ENCODE measurements around the gene EHMT2.
A peak's percentile ranks its signal among the peaks of the same experiment; 100 is the strongest.
"Not testable (repeated sequence)": the region's sequence is repeated elsewhere in the genome, so short reads cannot be mapped to it uniquely, and the experiment has no call there.

EHMT2 gene

GRCh38 chr6:31870385-31870921 is 27.0 kb downstream of the EHMT2 start:
- DNase-seq (ENCODE audit: low read depth in 2 of 2), result no peak

GRCh38 chr6:31869343-31869742 is 28.2 kb downstream of the EHMT2 start:
- DNase-seq (ENCODE audit: low read depth in 2 of 2), result no peak

- DNase-seq (ENCODE audit: low read depth in 2 of 2), result not testable (repeated sequence)
These were observed 28.9 kb downstream of the EHMT2 start for GRCh38 chr6:31868658-31868971.

- no peak for DNase-seq (ENCODE audit: low read depth in 2 of 2)
These were observed 32.0 kb downstream of the EHMT2 start for GRCh38 chr6:31865205-31866118.

- no peak for DNase-seq (ENCODE audit: low read depth in 2 of 2)
These were observed 32.7 kb downstream of the EHMT2 start for GRCh38 chr6:31864818-31865204.

- not testable (repeated sequence) for DNase-seq (ENCODE audit: low read depth in 2 of 2)
These were observed 33.4 kb downstream of the EHMT2 start for GRCh38 chr6:31864123-31864562.

- DNase-seq (ENCODE audit: low read depth in 2 of 2), result peak; percentile 99 to 100
These were observed 34.9 kb downstream of the EHMT2 start, which contains the start of gene NEU1 for GRCh38 chr6:31862344-31863235. NEU1 (minus strand) TSS chr6:31862821; CDS start chr6:31862776, 45 bp downstream.

GRCh38 chr6:31861919-31862343 is 35.6 kb downstream of the EHMT2 start:
- no peak for DNase-seq (ENCODE audit: low read depth in 2 of 2)

- no peak for DNase-seq (ENCODE audit: low read depth in 2 of 2)
These were observed 36.3 kb downstream of the EHMT2 start for GRCh38 chr6:31861150-31861549.

- no peak for DNase-seq (ENCODE audit: low read depth in 2 of 2)
These were observed 37.1 kb downstream of the EHMT2 start for GRCh38 chr6:31860349-31860748.

GRCh38 chr6:31859923-31860322 is 37.6 kb downstream of the EHMT2 start:
- no peak for DNase-seq (ENCODE audit: low read depth in 2 of 2)

- no peak for DNase-seq (ENCODE audit: low read depth in 2 of 2)
These were observed 38.8 kb downstream of the EHMT2 start for GRCh38 chr6:31858707-31859106.

- DNase-seq (ENCODE audit: low read depth in 2 of 2), result not testable (repeated sequence)
These were observed 39.7 kb downstream of the EHMT2 start for GRCh38 chr6:31857774-31858173.

GRCh38 chr6:31851980-31852718 is 45.3 kb downstream of the EHMT2 start:
- DNase-seq (ENCODE audit: low read depth in 2 of 2), result not testable (repeated sequence)

- DNase-seq (ENCODE audit: low read depth in 2 of 2), result no peak
These were observed 46.0 kb downstream of the EHMT2 start for GRCh38 chr6:31851485-31851832.

- DNase-seq (ENCODE audit: low read depth in 2 of 2), result no peak
These were observed 46.6 kb downstream of the EHMT2 start for GRCh38 chr6:31850765-31851484.

- DNase-seq (ENCODE audit: low read depth in 2 of 2), result no peak
These were observed 50.1 kb downstream of the EHMT2 start for GRCh38 chr6:31847276-31847978.

- no peak for DNase-seq (ENCODE audit: low read depth in 2 of 2)
These were observed 53.0 kb downstream of the EHMT2 start for GRCh38 chr6:31844507-31844906.

GRCh38 chr6:31842053-31842452 is 55.4 kb downstream of the EHMT2 start:
- DNase-seq (ENCODE audit: low read depth in 2 of 2), result no peak

- DNase-seq (ENCODE audit: low read depth in 2 of 2), result not testable (repeated sequence)
These were observed 57.7 kb downstream of the EHMT2 start for GRCh38 chr6:31839779-31840126.

Measured in stimulated activated CD4-positive, alpha-beta T cell treated with anti-CD3 and anti-CD28 coated beads, Interleukin-15, amount 100 ng/mL, for 48 hours (primary cell).